GM18870 (cell line): ENCODE data around the gene C11orf71.

Experiments
- ATAC-seq: cut with Tn5 transposase; IDR thresholded peaks from one replicate; pipeline ENCODE4 v1.9.1; 2021; ENCODE audit warnings: moderate library complexity; ENCODE audit not compliant: unreplicated experiment

C11orf71 gene

GRCh38 chr11:114359342-114359741, 41.0 kb downstream of the C11orf71 start:
- ATAC-seq, result no peak

- no peak for ATAC-seq
Observed at GRCh38 chr11:114358716-114359115, 41.6 kb downstream of the C11orf71 start.

GRCh38 chr11:114354076-114354475, 46.2 kb downstream of the C11orf71 start:
- ATAC-seq, result no peak

- ATAC-seq, result no peak
Observed at GRCh38 chr11:114353443-114353842, 46.9 kb downstream of the C11orf71 start.

- ATAC-seq, result no peak
Observed at GRCh38 chr11:114350022-114350421, 50.3 kb downstream of the C11orf71 start.
